HT1080 (cell line): Measurements from ENCODE around the gene EFHD1. TPM values are rescaled to one million over a fixed set of nuclear protein-coding genes. Genes with fewer than 3 reads are reported as not detected.

Source experiments
- small RNA-seq: library from RNA; depleted of rRNA; stranded (forward); fragments of <200 nt; gene quantifications from one replicate; pipeline ENCODE3, GENCODE V24; 2014
- total RNA-seq: library from RNA; depleted of rRNA; stranded (reverse); fragments of >200 nt; shearing (Covaris generic); gene quantifications from 2 replicates; pipeline ENCODE4 v1.2.3, GENCODE V29; 2014; rRNA removed

The EFHD1 gene
- total RNA-seq, 1 experiment from 2014 or later: not detected

Small RNA genes within 50 kb of the gene (small RNA-seq; reads per million reads assigned to genes)
- 0.25 reads per million, percentile 18 among the genes with 10 or more reads in this experiment for gene RN7SL359P

Other genes starting within 250 kb of the EFHD1 start
- not detected in 2 replicates for gene ALPG, start 226.8 kb upstream of the EFHD1 start, total RNA-seq
- gene ALPI, start 177.5 kb upstream of the EFHD1 start, total RNA-seq: not detected in 2 replicates
- not detected in 2 replicates for gene ECEL1, start 145.8 kb upstream of the EFHD1 start, total RNA-seq
- not detected in 2 replicates for gene PRSS56, start 113.2 kb upstream of the EFHD1 start, total RNA-seq
- gene CHRND, start 107.4 kb upstream of the EFHD1 start, total RNA-seq: not detected in 2 replicates
- not detected in 2 replicates for gene CHRNG, start 93.9 kb upstream of the EFHD1 start, total RNA-seq
- gene TIGD1, start 83.0 kb upstream of the EFHD1 start, total RNA-seq: 4.2 and 5.6 TPM in 2 replicates
- gene EIF4E2, start 82.9 kb upstream of the EFHD1 start, total RNA-seq: 108 and 123 TPM in 2 replicates
- 38.6 and 49.2 TPM in 2 replicates for gene GIGYF2, start 63.7 kb downstream of the EFHD1 start, total RNA-seq
- gene KCNJ13, start 143.0 kb downstream of the EFHD1 start, total RNA-seq: not detected in 2 replicates
- gene SNORC, start 236.7 kb downstream of the EFHD1 start, total RNA-seq: 0.61 and 0.84 TPM in 2 replicates